ENCODE data around the gene MNAT1.

DNA sequence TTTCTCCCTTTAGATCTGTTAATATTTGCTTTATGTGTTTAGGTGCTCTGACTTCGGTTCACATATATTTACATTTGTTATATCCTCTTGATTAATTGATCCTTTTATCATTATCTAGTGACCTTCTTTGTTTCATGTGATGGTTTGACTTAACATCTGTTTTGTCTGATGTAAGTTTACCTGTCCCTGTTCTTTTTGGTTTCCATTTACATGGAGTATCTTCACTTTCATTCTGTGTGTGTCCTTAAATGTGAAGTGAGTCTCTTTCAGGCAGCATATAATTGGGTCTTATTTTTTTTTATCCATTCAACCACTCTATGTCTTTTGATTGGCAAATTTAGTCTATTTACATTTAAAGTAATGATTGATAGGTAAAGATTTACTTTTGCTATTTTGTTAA is 222.1 kb downstream of the MNAT1 start:
- TF ChIP-seq, protein P1, sequence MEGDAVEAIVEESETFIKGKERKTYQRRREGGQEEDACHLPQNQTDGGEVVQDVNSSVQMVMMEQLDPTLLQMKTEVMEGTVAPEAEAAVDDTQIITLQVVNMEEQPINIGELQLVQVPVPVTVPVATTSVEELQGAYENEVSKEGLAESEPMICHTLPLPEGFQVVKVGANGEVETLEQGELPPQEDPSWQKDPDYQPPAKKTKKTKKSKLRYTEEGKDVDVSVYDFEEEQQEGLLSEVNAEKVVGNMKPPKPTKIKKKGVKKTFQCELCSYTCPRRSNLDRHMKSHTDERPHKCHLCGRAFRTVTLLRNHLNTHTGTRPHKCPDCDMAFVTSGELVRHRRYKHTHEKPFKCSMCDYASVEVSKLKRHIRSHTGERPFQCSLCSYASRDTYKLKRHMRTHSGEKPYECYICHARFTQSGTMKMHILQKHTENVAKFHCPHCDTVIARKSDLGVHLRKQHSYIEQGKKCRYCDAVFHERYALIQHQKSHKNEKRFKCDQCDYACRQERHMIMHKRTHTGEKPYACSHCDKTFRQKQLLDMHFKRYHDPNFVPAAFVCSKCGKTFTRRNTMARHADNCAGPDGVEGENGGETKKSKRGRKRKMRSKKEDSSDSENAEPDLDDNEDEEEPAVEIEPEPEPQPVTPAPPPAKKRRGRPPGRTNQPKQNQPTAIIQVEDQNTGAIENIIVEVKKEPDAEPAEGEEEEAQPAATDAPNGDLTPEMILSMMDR (IDR thresholded peaks at IDR 0.05), result no peak
- no peak for TF ChIP-seq EP300 (IDR thresholded peaks at IDR 0.05)

Measured in tibial nerve (tissue), 4 donors.